A204.1 (cell line): ENCODE measurements around the gene DPH6.
"Not testable (repeated sequence)": the region's sequence is repeated elsewhere in the genome, so short reads cannot be mapped to it uniquely, and the experiment has no call there.

Experiments
- FAIRE-seq: peaks from 2 replicates; lab custom pipeline; 2012; peaks lifted over from hg19 to GRCh38; lab: Jason Lieb, UNC

The DPH6 gene

DNA sequence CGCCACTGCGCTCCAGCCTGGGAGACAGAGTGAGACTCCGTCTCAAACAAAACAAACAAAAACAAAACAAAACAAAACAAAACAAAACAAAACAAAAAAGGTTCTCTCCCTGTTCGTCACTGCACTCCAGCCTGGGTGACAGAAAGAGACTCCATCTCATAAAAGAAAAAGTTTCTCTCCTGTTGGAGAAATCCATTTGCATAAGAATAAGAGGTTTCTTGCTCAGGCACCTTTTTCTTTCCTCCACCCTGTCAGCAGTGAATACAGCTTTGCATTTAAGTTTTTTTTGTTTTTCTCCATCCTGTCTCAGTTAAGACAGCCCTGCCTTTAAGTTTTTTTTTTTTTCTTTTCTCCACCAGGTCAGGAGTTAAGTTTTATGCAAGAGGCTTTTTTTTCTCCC, 109.5 kb downstream of the DPH6 start:
- no peak for FAIRE-seq

DNA sequence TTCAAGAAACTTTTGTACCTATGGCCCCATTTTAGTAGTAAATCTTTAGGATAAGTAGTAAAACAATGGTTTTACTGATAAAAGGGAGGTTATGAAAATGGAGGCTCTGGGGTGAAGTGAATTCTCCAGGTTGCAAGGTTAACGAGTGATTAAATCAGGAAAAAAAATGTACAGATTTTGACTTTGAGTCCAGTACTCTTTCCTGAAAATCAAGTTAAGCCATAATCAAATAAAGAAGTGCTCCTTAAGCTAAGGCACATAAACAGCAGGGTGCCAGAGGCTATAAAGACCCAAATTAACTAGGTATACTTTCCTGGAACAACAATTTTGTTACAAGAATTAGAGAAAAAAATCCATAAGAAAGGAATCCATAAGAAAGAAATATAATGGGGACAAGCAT, 114.7 kb downstream of the DPH6 start:
- FAIRE-seq: no peak

DNA sequence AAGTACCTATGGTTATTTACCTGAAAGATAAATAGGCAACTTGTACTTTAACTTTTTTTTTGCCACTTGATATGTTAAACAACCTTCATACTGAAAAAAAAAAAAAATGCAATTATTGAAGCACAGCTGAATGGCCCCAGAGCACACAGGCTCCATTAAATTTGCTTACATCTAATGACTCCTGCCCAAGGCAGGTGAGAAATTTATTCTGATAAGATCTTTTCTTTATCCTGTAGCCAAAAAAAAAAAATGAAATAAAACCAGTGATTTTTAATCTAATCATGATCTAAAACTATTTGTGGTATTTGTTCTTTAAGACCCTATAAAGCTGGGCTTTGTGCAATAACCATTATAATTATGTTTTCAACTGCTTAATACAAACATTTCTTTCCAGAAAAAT, 115.7 kb downstream of the DPH6 start:
- no peak for FAIRE-seq

DNA sequence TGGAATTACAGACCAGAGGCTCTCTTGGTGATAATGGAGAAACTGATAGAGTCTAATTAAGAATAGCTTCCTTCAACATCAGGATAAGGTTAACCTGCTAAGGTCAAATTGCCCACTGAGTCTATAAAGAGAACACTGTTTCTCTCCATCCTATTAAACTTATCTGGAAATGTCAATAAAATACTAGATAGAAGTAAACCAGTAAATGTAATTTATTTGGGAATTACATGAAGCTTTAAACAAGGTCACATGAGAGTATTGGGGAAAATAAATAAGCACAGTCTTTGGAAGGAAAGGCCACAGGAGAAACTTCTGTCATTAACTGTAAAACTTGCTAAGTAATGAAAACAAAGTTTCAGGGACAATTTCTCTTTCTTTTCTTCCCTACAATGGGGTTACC, 118.5 kb downstream of the DPH6 start:
- no peak for FAIRE-seq

GRCh38 chr15:35427091-35427490, 118.9 kb downstream of the DPH6 start:
- FAIRE-seq: no peak

- FAIRE-seq: no peak
These were observed 135.2 kb downstream of the DPH6 start for GRCh38 chr15:35410775-35411174.

GRCh38 chr15:35399901-35400300, 146.1 kb downstream of the DPH6 start:
- FAIRE-seq: no peak

DNA sequence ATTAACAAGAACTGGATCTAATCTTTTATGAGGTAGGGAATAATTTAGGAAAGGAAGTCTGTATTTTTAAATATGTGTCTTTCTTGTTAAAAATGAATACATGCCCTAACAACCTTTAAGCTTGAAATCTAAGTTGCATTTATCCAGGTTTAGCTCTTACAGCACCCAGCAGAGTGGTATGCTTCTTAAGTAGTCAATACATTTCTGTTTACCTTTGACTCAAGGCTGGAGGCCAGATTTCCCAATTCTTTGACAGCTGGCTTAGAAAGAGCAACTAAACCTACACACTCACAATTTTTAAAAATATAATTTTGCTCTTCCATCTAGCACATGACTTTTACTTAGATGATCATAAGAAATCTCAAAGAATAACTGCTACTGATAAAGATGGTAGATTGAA, 148.9 kb downstream of the DPH6 start:
- FAIRE-seq: no peak

DNA sequence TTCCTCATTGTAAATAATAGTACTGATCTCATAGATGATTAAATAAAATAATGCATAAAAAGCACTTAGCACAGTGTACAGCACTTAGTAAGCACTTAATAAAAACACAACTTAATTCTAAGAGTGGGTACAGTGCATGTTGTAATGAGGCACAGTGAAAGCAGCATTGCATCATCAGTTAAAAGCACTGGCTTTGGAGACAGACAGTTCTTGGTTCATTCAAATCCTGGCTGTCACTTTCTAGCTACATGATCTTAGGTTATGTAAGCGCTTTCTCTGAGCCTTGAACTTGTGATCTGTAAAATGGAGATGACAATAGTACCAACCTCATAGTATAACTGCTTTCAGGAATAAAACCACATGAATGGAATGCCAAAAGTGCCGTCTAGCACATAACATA, 151.5 kb downstream of the DPH6 start:
- FAIRE-seq: no peak

DNA sequence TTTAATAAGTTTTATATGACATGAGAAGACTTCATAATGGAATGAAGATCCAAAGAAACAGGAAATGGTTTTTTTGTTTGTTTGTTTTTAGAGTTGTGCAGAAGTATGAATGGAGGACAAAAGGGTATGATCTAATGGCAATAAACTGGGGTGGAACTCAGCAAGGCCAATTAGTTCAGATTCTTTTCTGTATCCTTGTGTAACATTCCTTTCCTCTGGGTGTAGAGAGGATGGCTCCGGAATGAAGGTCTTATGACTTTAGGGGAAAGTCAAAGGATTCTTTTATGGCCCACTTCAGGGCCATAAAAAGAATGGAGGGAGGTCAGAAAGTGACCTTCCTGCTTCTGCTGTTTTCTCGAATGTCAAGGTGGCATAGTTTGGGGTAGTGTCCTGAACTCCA, 152.6 kb downstream of the DPH6 start:
- FAIRE-seq: no peak

DNA sequence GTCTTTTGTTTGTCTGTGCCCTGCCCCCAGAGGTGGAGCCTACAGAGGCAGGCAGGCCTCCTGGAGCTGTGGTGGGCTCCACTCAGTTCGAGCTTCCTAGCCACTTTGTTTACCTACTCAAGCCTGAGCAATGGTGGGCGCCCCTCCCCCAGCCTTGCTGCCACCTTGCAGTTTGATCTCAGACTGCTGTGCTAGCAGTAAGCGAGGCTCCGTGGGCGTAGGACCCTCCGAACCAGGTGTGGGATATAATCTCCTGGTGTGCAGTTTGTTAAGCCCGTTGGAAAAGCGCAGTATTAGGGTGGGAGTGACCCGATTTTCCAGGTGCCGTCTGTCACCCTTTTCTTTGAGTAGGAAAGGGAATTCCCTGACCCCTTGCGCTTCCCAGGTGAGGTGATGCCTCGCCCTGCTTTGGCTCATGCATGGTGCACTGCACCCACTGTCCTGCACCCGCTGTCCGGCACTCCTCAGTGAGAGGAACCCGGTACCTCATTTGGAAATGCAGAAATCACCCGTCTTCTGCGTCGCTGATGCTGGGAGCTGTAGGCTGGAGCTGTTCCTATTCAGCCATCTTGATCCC, 154.5 kb downstream of the DPH6 start:
- not testable (repeated sequence) for FAIRE-seq

DNA sequence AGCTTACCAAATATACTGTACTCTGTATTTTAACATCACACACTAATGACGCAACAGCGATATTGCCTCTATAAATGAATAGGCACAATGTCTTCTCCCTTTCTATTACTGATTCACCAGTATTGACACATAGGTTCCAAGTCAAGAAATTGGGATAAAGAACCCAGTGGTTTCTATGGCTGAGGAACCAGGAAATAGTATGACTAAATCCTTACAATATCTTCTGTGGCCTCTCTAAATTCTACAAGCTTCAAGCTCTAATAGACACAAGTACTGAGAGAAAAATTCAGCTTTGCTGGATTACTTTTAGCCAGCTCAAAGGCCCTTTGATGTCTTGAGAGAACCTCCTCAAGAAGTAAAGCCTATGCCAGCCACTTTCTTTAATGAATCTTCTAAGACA, 162.5 kb downstream of the DPH6 start:
- FAIRE-seq: no peak

GRCh38 chr15:35381328-35381727, 164.6 kb downstream of the DPH6 start:
- no peak for FAIRE-seq

DNA sequence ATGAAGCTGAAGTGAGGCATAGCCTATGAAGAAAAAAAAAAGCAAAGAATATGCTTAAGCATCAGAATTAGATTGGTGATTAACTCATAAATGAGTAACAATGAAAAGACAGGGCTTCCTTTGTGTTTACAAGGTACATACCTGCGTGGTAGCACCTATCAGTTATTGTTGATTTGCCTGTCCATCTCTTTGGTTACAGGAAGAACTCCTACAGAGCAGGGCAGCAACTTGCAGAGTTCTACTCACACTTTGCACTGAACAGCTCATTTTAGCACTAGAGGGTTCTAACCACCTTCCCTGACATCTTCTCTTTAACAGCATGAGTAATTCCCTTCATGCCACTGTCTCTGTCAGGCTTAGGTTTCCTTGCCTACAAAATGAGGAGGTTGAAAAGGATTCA, 166.0 kb downstream of the DPH6 start:
- FAIRE-seq: no peak

GRCh38 chr15:35378454-35378853, 167.5 kb downstream of the DPH6 start:
- FAIRE-seq: not testable (repeated sequence)

DNA sequence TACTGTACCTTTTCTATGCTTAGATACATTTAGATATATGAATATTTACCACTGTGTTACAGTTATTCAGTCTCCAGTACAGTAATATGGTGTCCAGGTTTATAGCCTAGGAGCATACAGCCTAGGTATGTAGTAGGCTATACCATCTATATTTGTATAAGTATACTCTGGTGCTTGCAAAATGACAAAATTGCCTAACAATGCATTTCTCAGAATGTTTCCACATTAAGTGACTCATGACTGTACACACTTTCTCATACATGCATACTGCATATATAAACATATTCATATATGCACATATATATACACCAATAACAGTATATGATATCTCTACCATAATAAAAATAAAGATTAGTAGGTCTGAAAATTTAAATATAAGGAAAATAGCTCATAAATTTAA, 169.3 kb downstream of the DPH6 start:
- FAIRE-seq: no peak

GRCh38 chr15:35374661-35375060, 171.3 kb downstream of the DPH6 start:
- FAIRE-seq: no peak

DNA sequence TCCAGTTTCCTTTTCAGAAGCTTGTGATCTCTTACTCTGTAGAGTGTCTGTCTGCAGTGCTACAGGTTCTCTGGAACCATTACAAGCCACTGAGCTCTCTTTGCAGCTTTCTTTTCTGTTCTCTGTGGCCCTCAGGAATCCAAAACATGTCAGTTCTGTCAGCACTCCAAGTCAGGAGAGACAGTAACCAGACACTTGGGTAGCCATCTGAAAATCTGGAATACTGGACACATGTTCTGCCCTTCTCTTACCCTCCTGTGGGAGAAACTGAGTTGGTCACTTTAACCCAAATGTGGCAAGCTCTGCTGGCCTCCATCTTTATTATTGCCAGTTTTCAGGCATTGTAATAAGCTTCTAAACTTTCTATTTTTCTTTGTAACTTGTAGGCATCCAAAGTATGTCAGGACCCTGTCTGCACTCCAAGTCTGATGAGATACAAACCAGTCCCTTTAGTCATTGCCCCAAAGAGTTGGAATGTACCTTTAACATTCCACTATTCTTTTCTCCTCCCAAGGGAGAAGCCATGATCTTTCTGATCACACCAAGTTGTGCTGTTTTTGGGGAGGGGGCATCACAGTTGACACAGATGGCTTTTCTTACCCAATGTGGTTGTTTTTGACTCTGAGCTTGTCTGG, 183.7 kb downstream of the DPH6 start:
- no peak for FAIRE-seq

- FAIRE-seq: no peak
These were observed 187.1 kb downstream of the DPH6 start for GRCh38 chr15:35358824-35359223.

DNA sequence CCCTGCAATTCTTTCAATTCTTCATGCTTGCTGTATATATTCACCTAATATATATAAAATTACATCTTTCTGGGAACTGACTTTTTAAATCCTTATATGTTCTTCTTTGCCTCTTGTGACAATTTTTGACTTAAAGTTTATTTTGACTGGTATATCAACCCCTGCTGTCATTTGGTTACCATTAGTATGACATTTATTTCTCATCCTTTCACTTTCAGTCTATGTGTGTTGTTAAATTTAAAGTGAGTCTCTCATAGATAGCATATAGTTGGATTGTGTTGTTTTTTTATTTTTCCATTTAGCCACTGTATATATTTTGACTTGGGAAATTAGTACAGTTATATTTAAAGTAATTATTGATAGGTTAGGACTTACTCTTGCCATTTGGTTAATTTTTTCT, 194.9 kb downstream of the DPH6 start:
- FAIRE-seq: no peak

DNA sequence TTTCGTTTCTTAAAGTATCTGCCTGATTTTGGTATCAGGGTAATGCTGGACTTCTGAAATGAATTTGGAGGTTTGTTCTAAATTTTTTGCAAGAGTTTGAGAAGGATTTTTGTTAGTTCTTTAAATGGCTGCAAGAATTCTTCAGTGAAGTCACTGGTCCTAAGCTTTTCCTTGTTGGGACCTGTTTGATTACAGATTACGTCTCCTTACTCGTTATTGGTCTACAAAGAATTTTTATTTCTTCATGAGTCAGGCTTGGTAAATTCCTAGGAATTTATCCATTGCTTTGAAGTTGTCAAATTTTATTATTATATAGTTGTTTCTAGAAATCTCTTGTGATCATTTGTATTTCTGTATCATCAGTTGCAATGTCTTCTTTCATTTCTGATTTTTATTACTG, 196.0 kb downstream of the DPH6 start:
- no peak for FAIRE-seq

DNA sequence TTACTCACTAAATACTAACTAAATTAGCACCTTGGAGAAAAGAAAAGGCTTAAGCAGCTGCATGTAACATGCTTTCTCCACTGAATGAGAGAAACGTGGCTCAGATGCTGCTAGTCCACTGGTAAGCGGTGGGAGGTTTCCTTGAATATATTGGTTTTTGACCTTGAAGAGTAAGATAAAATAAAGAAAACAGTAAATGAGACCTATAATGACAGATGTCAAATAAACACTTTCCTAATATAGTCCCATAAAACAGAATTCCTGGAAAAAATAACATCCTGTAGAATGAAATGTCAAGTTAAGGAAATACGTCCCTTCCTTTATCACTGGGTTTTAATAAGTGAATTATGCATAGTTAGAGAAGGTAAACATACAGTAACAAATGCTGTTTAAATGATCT, 215.0 kb downstream of the DPH6 start:
- FAIRE-seq: no peak

DNA sequence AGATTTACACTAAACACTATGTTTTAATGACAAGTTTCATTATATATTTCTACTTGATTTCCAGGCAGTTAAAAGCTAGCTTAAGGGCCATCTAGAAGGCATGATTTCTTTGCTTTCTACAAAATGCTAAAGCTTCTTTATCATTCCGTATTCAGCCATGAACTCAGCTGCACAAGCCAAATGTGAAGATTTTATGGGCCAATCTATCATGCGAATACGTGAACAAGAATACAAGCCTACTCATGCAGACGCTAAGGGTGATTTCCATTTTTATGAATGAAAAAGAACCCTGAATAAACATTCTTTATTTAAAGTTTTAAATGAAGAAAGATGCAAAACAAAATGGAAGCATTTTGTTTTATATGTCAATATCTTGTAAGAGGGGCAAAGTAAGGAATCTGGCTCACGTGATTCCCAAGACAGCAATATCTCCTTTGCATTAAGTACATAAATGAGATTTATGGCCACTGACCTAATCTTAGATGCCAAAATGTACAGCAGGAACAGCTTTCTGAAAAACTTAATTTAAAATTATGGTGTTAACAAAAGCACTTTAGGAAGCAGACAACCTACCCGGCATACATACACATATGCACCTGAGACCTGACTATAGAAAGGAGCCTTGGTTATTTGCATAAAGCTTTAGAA, 215.8 kb downstream of the DPH6 start:
- FAIRE-seq: no peak

DNA sequence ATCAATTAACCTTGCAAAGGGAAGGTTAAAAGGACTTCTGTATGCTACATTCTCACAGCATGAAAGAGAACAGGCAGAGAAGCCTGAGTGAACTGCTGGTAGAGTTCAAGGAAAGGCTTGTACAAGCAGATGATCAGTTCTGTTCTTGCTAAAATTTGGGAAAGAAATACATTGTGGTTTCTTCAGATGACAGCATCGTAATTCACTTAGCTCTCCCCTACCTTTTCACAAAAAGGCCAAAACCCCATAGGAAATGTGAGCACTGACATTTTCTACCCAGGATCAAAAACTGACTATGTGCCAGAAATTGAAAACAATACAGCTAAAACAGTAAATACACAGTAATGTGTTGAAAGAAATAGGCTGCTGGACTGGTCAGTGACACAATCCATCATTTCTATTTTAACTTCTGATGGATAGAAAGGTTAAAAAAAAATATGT, 216.4 kb downstream of the DPH6 start:
- no peak for FAIRE-seq
